Lung (tissue), 12 donors: Measurements from ENCODE around the gene MCTP1. TPM values are rescaled to one million over a fixed set of nuclear protein-coding genes. Genes with fewer than 3 reads are reported as not detected.
A peak's percentile ranks its signal among the peaks of the same experiment; 100 is the strongest.
"Not testable (repeated sequence)": the region's sequence is repeated elsewhere in the genome, so short reads cannot be mapped to it uniquely, and the experiment has no call there.

Experiments used
- ATAC-seq: fragments of 200-7000 bp; cut with Tn5 transposase; one replicate; pipeline ENCODE4 v1.9.1; 2020; ENCODE audit warnings: moderate number of reproducible peaks; ENCODE audit not compliant: insufficient read depth, low FRiP score
- DNase-seq, 3 donors: peaks; one replicate each; pipeline ENCODE4 v3.0.0-alpha.2; 2013 to 2017
- H3K27ac ChIP-seq, 2 donors: one replicate each; pipeline ENCODE4 v1.5.1; 2013; ENCODE audit warnings: mild to moderate bottlenecking in 2 of 2, moderate library complexity in 2 of 2, control low read depth in 1 of 2, inconsistent platforms in 1 of 2, low read depth in 1 of 2, low read length in 1 of 2
- H3K27me3 ChIP-seq, 3 donors: one replicate each; pipeline ENCODE4 v1.5.1; 2013; ENCODE audit warnings: low read length in 2 of 3; ENCODE audit not compliant: control insufficient read depth in 3 of 3, insufficient read depth in 3 of 3
- H3K36me3 ChIP-seq, 4 donors: one replicate each; pipeline ENCODE4 v1.5.1; 2013; ENCODE audit warnings: low read length in 4 of 4, mild to moderate bottlenecking in 1 of 4, moderate library complexity in 1 of 4; ENCODE audit not compliant: control insufficient read depth in 4 of 4, insufficient read depth in 4 of 4
- H3K4me1 ChIP-seq, 5 donors: one replicate each; pipeline ENCODE4 v1.5.1; 2013; ENCODE audit warnings: low read length in 5 of 5, mild to moderate bottlenecking in 2 of 5, moderate library complexity in 1 of 5; ENCODE audit not compliant: control insufficient read depth in 5 of 5, insufficient read depth in 5 of 5
- H3K4me3 ChIP-seq: one replicate; pipeline ENCODE4 v1.5.1; 2013; ENCODE audit warnings: mild to moderate bottlenecking, control low read depth, moderate library complexity
- H3K9ac ChIP-seq, 2 donors: one replicate each; pipeline ENCODE4 v1.5.1; 2013; ENCODE audit warnings: low read length in 2 of 2, control low read depth in 1 of 2; ENCODE audit not compliant: insufficient read depth in 1 of 2
- H3K9me3 ChIP-seq, 4 donors: one replicate each; pipeline ENCODE4 v1.5.1; 2013; ENCODE audit warnings: low read length in 3 of 4, mild to moderate bottlenecking in 1 of 4, moderate library complexity in 1 of 4; ENCODE audit not compliant: control insufficient read depth in 4 of 4, insufficient read depth in 3 of 4
- CTCF ChIP-seq: IDR thresholded peaks from 2 replicates; pipeline ENCODE4 v1.5.1; 2012; ENCODE audit warnings: mild to moderate bottlenecking; ENCODE audit errors: control extremely low read depth, extremely low read depth
- WGBS, 2 donors: extraction: QIAGEN DNeasy Blood & Tissue Kit; methylation state at CpG; one replicate each; pipeline ENCODE4 v1.1.7; 2013; 5-methylcytosine and 5-hydroxymethylcytosine counted together
- polyA plus RNA-seq, 2 donors: library from polyadenylated mRNA; stranded (reverse); fragments of 200-250 nt; gene quantifications; one replicate each; pipeline ENCODE4 v1.2.1, GENCODE V29; 2013
- total RNA-seq, 2 donors: library from RNA; depleted of rRNA in 1 of 2; stranded (reverse); fragments of >200 nt in 1 of 2; gene quantifications; one replicate each; pipeline ENCODE4 v1.2.1, GENCODE V29; 2014 to 2021
- donor health status: control.
- donor health status: control.
- donor health status: Bipolar disorder and iron deficiency.
- donor health status: healthy.
- donor health status: DM: yes; HTN: yes; CAD: no.

Gene MCTP1
- total and polyA plus RNA-seq, 4 donors, result 5.8 to 34.8 (median 27.4) TPM

DNA sequence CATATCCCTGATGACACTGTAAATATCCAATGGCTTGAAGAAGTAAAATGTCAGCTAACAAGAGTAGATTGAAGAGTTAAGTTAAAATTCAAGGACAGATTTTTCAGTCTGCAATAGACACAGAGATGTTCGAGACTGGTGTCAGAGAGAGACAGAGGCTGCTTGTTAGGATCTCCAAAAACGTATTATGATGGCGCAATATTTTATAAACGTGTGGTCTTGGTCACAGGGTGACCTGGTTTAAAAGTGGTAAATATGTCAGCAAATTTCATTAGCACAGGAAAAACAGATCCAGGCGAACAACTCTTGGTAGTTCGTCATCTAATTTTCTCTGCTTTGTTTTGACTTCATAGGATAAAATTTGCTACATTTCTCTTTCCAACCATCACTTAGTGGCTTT is 317.4 kb downstream of the MCTP1 start:
- no peak for TF ChIP-seq CTCF
- ATAC-seq, result no peak
- WGBS, 2 donors, result 64 to 76% methylated on average over 6 of the region's 6 CpGs

GRCh38 chr5:94959279-94959678 is 325.6 kb downstream of the MCTP1 start:
- not testable (repeated sequence) for H3K27ac ChIP-seq, H3K36me3 ChIP-seq, ATAC-seq, H3K4me1 ChIP-seq, DNase-seq, H3K9me3 ChIP-seq, H3K27me3 ChIP-seq, H3K4me3 ChIP-seq, H3K9ac ChIP-seq
- WGBS, 2 donors, result 28 to 66% methylated on average over 2 of the region's 2 CpGs

More for the DNA sequence above, 317.4 kb downstream of the MCTP1 start:
- no peaks in the 10 kb centered on the region for H3K27me3 ChIP-seq
- no peaks in the 10 kb centered on the region for H3K9me3 ChIP-seq
- H3K4me3 ChIP-seq, result no peak overlapping the region
- no peak for DNase-seq
- H3K27ac ChIP-seq, result no peak overlapping the region
- no peak overlapping the region for H3K9ac ChIP-seq
- H3K4me1 ChIP-seq, result no peaks in the 10 kb centered on the region
- no peaks in the 10 kb centered on the region for H3K36me3 ChIP-seq

DNA sequence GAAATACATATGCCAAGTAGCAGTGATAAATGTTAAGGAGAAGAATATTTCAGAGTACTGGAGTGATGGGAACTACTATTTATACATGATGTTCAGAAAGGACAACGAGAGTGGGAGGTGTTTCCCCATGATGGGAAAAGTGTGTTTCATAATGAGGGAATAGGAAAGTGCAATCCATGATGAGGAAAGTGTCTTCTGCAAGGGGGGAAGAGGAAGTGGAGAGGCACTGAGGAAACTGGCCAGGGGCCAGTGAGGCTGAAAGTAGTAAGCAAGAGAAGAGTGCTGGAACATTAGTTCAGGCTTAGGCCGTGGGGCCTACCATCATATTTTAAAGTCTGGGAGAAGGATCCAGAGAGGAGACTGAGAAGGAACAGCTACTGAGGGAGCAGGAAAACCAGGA is 339.2 kb downstream of the MCTP1 start:
- ATAC-seq (no peak), DNase-seq (peak in 1 of 3 donors; percentile 1)
- Histone ChIP-seq H3K36me3 (peaks cover 0 to 3% (median 0%) of the 10 kb centered on the region in 4 donors), H3K9ac (no peak overlapping the region), H3K27me3 (no peaks in the 10 kb centered on the region), H3K9me3 (no peaks in the 10 kb centered on the region), H3K4me1 (no peaks in the 10 kb centered on the region), H3K27ac (no peak overlapping the region), H3K4me3 (no peak overlapping the region)
- 21 to 52% methylated on average over 2 of the region's 2 CpGs for WGBS, 2 donors
- no peak for TF ChIP-seq CTCF

DNA sequence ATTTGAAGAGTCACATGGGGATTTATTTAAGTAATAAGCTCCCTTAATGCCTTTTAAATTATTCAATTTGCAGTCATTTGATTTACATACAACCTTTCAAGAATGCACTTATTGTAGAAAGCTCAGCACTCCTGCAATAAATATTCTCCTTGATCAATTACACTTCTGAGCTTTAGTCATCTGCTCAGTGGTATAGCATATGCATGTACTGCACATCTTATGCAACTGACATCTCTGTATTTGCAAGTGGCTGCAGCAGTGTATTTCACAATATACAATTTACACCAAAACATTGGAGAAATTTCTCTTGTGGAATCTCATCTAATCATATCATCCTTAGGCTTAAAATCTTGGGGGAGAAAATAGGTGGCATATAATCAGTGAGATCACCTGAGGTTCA is 340.7 kb downstream of the MCTP1 start:
- no peak overlapping the region for H3K9ac ChIP-seq
- TF ChIP-seq CTCF, result no peak
- no peak for DNase-seq
- H3K9me3 ChIP-seq, result no peaks in the 10 kb centered on the region
- H3K36me3 ChIP-seq, result peaks cover 0 to 4% (median 0%) of the 10 kb centered on the region in 4 donors
- H3K4me1 ChIP-seq, result no peaks in the 10 kb centered on the region
- no peaks in the 10 kb centered on the region for H3K27me3 ChIP-seq
- H3K27ac ChIP-seq, result no peak overlapping the region
- H3K4me3 ChIP-seq, result no peak overlapping the region
- ATAC-seq, result no peak
